HG03097 (cell line): ENCODE measurements around the gene KYNU.

Experiments
- ATAC-seq: cut with Tn5 transposase; IDR thresholded peaks from one replicate; pipeline ENCODE4 v1.9.1; 2021; ENCODE audit not compliant: unreplicated experiment, low FRiP score

KYNU gene

GRCh38 chr2:142952793-142953494 lies 75.5 kb downstream of the KYNU start:
- ATAC-seq: no peak

- no peak for ATAC-seq
Observed at GRCh38 chr2:142954493-142954892, 77.0 kb downstream of the KYNU start.

- ATAC-seq: no peak
Observed at GRCh38 chr2:142957144-142957543, 79.7 kb downstream of the KYNU start.

- no peak for ATAC-seq
Observed at GRCh38 chr2:142961202-142961601, 83.7 kb downstream of the KYNU start.

GRCh38 chr2:142965443-142965842 lies 88.0 kb downstream of the KYNU start:
- ATAC-seq: no peak

- no peak for ATAC-seq
Observed at GRCh38 chr2:142966284-142966683, 88.8 kb downstream of the KYNU start.

- no peak for ATAC-seq
Observed at GRCh38 chr2:142967060-142967459, 89.6 kb downstream of the KYNU start.

GRCh38 chr2:142973160-142973821 lies 95.8 kb downstream of the KYNU start:
- no peak for ATAC-seq

- no peak for ATAC-seq
Observed at GRCh38 chr2:142973822-142974207, 96.4 kb downstream of the KYNU start.

- peak; percentile 69 for ATAC-seq
Observed at GRCh38 chr2:142974288-142975024, 97.0 kb downstream of the KYNU start.

- no peak for ATAC-seq
Observed at GRCh38 chr2:142975239-142975638, 97.8 kb downstream of the KYNU start.

GRCh38 chr2:142980246-142981068 lies 103.0 kb downstream of the KYNU start:
- ATAC-seq: no peak

GRCh38 chr2:142981069-142981378 lies 103.6 kb downstream of the KYNU start:
- no peak for ATAC-seq

- ATAC-seq: no peak
Observed at GRCh38 chr2:142981756-142982155, 104.3 kb downstream of the KYNU start.

- ATAC-seq: peak; percentile 72
Observed at GRCh38 chr2:142983174-142983573, 105.7 kb downstream of the KYNU start.

- ATAC-seq: no peak
Observed at GRCh38 chr2:142984657-142985056, 107.2 kb downstream of the KYNU start.

GRCh38 chr2:142987044-142987443 lies 109.6 kb downstream of the KYNU start:
- no peak for ATAC-seq

GRCh38 chr2:142989273-142990204 lies 112.1 kb downstream of the KYNU start:
- ATAC-seq: peak; percentile 61

GRCh38 chr2:142991295-142991694 lies 113.8 kb downstream of the KYNU start:
- no peak for ATAC-seq

- no peak for ATAC-seq
Observed at GRCh38 chr2:142992840-142993239, 115.4 kb downstream of the KYNU start.
